ENCODE data around the gene SEMA4D. TPM values are rescaled to one million over a fixed set of nuclear protein-coding genes. Genes with fewer than 3 reads are reported as not detected.
"Not testable (repeated sequence)": the region's sequence is repeated elsewhere in the genome, so short reads cannot be mapped to it uniquely, and the experiment has no call there.

SEMA4D gene
- total RNA-seq, 1 experiment from 2014 or later = 4.5 TPM

- in situ Hi-C loops (cut with HindIII; ENCODE audit: low pct_unique_long_range_greater_than_20kb, low sequenced_read_pairs) = no loop called here
- DNase-seq (ENCODE audit: low read depth) = no peak
Measured at GRCh38 chr9:89376741-89377351, 121.1 kb downstream of the SEMA4D start.

DNA sequence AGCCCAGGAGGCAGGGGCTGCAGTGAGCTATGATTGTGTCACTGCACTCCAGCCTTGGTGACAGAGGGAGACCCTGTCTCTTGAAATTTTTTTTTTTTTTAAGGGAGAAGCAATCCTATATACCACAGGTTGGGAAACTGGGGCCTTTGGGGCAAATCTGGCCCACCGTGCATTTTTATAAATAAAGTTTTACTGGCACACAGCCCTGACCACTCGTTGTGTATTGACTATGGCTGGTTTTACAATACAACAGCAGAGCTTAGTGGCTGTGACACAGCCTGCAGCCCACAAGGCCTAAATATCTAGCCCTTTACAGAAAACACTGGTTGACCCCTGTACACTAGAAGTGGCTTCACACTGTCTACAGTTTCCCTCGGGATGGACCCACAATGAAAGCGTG is 121.6 kb downstream of the SEMA4D start:
- in situ Hi-C loops (cut with HindIII; ENCODE audit: low pct_unique_long_range_greater_than_20kb, low sequenced_read_pairs) = no loop called here
- no peak for DNase-seq (ENCODE audit: low read depth)

GRCh38 chr9:89375191-89375760 is 122.6 kb downstream of the SEMA4D start:
- peak; percentile 52 for DNase-seq (ENCODE audit: low read depth)

DNA sequence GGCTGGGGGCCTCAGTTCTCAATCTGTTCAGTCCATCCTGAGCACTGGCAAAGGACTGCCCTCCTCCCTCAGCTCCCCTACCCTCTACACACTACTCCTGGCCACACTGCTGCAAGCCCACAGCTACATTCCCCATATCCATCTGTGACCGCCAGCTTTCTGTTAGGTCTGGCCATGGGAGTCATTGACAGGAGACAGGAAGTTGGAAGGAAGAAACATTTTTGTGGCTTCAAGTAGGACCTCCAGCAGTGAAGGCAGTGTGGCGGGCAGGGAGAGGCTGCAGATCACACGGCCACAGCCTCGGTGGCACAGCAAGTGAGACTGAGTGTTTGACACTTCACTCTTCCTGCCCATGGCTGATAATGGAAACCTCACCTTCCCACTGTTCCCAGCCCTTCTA is 123.7 kb downstream of the SEMA4D start:
- no peak for DNase-seq (ENCODE audit: low read depth)
- in situ Hi-C loops (cut with HindIII; ENCODE audit: low pct_unique_long_range_greater_than_20kb, low sequenced_read_pairs) = no loop called here

More at GRCh38 chr9:89375191-89375760, 122.6 kb downstream of the SEMA4D start:
- in situ Hi-C loops (cut with HindIII; ENCODE audit: low pct_unique_long_range_greater_than_20kb, low sequenced_read_pairs) = no loop called here

- in situ Hi-C loops (cut with HindIII; ENCODE audit: low pct_unique_long_range_greater_than_20kb, low sequenced_read_pairs) = no loop called here
- no peak for DNase-seq (ENCODE audit: low read depth)
Measured at GRCh38 chr9:89372979-89373378, 124.9 kb downstream of the SEMA4D start.

DNA sequence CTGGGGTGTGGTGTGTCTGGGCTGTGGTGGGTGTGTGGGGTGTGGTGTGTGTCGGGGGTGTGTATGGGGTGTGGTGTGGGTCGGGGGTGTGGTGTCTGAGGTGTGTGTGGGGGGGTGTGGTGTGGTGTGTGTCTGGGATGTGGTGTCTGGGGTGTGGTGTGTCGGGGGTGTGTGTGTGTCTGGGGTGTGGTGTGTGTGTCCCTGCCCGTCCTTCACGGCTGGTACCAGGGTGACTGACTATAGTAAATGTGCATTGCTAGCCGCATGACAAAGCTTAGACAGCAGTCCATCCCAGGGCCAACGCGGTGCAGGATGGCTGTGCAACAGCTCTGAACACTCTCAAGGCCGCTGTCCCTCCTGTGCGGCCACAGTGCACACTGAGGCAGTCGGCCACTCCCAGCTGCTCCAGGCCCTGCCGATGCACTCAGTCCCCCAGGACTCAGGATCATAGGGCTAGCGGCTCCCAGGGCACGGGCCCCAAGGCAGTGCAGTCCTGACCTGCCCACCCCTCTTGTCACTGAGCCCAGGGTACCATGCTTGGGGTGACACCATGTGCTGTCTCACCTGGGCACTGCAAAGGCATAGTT is 125.6 kb downstream of the SEMA4D start:
- DNase-seq (ENCODE audit: low read depth) = no peak
- in situ Hi-C loops (cut with HindIII; ENCODE audit: low pct_unique_long_range_greater_than_20kb, low sequenced_read_pairs) = no loop called here

GRCh38 chr9:89371791-89372190 is 126.1 kb downstream of the SEMA4D start:
- DNase-seq (ENCODE audit: low read depth); in situ Hi-C loops (cut with HindIII; ENCODE audit: low pct_unique_long_range_greater_than_20kb, low sequenced_read_pairs): not testable (repeated sequence)

DNA sequence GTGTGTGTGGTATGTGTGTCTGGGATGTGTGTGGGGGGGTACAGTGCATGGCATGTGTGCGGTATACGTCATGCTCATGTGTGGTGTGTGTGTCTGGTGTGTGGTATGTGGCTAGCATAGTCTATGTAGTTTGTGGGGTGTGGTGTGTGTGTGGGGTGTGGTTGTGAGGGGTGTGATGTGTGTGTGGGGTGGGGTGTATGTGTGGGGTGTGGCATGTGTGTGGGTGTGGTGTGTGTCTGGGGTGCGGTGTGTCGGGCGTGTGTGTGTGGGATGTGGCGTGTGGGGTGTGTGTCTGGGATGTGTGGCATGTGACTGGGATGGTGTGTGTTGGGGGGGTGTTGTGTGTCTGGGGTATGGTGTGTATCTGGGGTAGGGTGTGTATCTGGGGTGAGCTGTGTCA is 127.3 kb downstream of the SEMA4D start:
- in situ Hi-C loops (cut with HindIII; ENCODE audit: low pct_unique_long_range_greater_than_20kb, low sequenced_read_pairs) = no loop called here
- no peak for DNase-seq (ENCODE audit: low read depth)

DNA sequence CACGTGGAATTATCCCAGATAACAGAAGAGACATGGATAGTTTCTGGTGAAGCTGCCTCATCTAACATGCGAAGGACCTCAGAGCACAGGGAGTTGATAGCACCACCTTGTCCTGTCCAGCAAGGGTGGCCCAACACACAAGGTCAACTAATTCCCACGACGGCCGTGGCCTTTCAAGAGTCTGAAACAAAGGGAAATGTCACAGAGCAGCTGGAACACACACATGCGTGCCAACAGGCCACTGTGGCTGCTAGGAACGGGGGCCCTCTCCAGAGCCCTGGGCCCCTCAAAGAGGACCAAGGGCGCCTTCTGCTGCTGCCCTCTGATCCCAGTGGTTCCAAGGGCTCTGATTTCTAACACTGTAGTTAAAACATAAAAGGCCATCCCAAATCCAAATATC is 128.9 kb downstream of the SEMA4D start:
- in situ Hi-C loops (cut with HindIII; ENCODE audit: low pct_unique_long_range_greater_than_20kb, low sequenced_read_pairs) = no loop called here

GRCh38 chr9:89368550-89368949 is 129.4 kb downstream of the SEMA4D start:
- in situ Hi-C loops (cut with HindIII; ENCODE audit: low pct_unique_long_range_greater_than_20kb, low sequenced_read_pairs) = no loop called here

More for the DNA sequence above, 128.9 kb downstream of the SEMA4D start:
- DNase-seq (ENCODE audit: low read depth) = no peak

GRCh38 chr9:89367726-89368437 is 130.0 kb downstream of the SEMA4D start:
- DNase-seq (ENCODE audit: low read depth) = no peak
- in situ Hi-C loops (cut with HindIII; ENCODE audit: low pct_unique_long_range_greater_than_20kb, low sequenced_read_pairs) = no loop called here

More at GRCh38 chr9:89368550-89368949, 129.4 kb downstream of the SEMA4D start:
- no peak for DNase-seq (ENCODE audit: low read depth)

GRCh38 chr9:89367281-89367680 is 130.6 kb downstream of the SEMA4D start:
- in situ Hi-C loops (cut with HindIII; ENCODE audit: low pct_unique_long_range_greater_than_20kb, low sequenced_read_pairs) = no loop called here
- DNase-seq (ENCODE audit: low read depth) = no peak

- DNase-seq (ENCODE audit: low read depth) = no peak
- in situ Hi-C loops (cut with HindIII; ENCODE audit: low pct_unique_long_range_greater_than_20kb, low sequenced_read_pairs) = no loop called here
Measured at GRCh38 chr9:89366711-89367110, 131.2 kb downstream of the SEMA4D start.

GRCh38 chr9:89365532-89365912 is 132.4 kb downstream of the SEMA4D start:
- in situ Hi-C loops (cut with HindIII; ENCODE audit: low pct_unique_long_range_greater_than_20kb, low sequenced_read_pairs) = no loop called here
- DNase-seq (ENCODE audit: low read depth) = no peak

DNA sequence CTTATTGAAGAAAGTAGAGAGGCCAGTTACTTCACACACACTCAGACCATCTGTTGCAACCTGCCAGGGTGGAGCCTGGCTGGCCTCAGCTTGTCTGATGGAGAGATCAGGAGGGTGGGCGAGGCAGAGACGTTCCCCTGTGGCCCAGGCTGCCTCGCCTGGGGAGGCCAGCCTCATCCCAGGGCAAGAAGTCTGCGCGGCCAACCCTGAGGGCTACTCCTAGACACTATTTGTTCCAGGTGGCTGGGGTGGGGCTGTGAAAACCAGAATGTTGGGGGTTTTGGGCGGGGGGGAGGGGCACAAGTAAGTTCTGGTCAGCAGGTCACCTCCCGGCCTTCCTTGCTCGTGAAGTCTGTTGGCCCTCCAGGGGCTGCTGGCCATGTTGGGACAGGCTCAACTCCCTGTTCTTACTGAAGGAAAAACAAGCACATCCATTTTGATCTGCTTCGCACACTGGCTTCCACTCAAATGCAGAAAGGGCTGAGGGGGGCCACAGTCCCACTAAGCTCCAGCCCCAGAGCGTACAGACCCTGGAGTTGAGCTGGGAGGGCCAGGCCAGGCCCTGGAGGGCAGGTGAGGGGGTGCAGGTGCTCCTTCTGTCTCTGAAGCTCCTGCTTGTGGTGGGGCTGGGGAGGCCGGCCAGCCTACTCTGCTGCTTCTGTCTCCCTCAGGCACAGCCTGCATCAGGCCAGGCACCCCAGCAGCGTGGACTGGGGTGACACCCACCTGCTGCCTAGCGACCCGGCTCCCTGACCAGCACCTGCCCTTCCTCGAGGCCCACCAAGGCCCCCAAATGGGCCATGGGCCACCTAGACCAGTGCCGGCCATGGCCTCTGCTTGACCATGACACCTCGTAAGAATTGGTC is 133.0 kb downstream of the SEMA4D start:
- in situ Hi-C loops (cut with HindIII; ENCODE audit: low pct_unique_long_range_greater_than_20kb, low sequenced_read_pairs) = no loop called here

DNA sequence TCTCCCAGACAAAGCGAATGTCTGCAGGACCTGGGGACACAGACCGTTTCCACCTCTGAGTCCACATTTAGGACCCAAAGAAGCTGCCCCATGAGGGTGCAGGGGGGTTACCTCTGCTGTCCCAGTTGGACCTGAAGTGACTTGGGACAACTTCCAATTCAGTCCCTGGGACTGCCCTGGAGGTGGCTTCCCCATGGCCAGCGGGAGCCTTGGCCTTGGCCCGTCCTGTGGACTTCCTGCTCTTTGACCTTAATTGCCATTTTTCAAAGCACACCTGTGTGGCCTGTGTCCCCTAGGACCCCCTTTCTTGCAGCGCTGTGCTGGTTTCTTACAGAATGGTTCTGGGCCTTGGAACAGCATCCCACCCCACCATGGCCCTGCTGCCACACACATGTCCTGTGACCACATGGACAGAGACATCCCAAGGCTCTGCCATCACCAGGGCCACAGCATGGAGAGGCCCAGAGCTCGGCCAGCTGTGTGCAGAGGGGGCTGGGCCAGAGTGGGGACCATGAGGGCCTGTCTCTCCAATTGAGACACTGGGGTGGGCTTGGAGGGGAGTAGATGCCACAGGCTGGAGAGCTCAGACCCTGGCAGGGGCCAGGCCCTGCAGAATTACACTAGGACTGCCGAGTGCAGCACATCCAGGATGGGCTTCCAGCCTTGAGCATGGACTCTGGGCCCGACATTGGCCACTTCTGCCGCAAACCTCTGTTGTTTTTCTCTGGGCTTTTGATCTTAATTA is 133.8 kb downstream of the SEMA4D start:
- in situ Hi-C loops (cut with HindIII; ENCODE audit: low pct_unique_long_range_greater_than_20kb, low sequenced_read_pairs) = no loop called here

More for the DNA sequence above, 133.0 kb downstream of the SEMA4D start:
- no peak for DNase-seq (ENCODE audit: low read depth)

GRCh38 chr9:89363311-89363670 is 134.6 kb downstream of the SEMA4D start:
- DNase-seq (ENCODE audit: low read depth) = no peak
- in situ Hi-C loops (cut with HindIII; ENCODE audit: low pct_unique_long_range_greater_than_20kb, low sequenced_read_pairs) = no loop called here

More for the DNA sequence above, 133.8 kb downstream of the SEMA4D start:
- DNase-seq (ENCODE audit: low read depth) = no peak

Measured in Caki2 (cell line).